Measurements from ENCODE around the gene CCDC9. TPM values are rescaled to one million over a fixed set of nuclear protein-coding genes. Genes with fewer than 3 reads are reported as not detected.

Gene CCDC9
- total and polyA plus RNA-seq, 2 of the 8 experiments (the other 6 are each of a cell fraction or from before 2014, with no cell fraction given), result 3.7 to 29.8 TPM

- TF ChIP-seq RNF2 (IDR thresholded peaks at IDR 0.05; ENCODE audit: borderline replicate concordance, low read depth, low read length, missing control alignments, poor library complexity, severe bottlenecking) (no peak), SIX5 (IDR thresholded peaks at IDR 0.05; ENCODE audit: low read depth, low read length) (no peak), MAX (IDR thresholded peaks at IDR 0.05) (no peak), GTF2F1 (IDR thresholded peaks at IDR 0.05; ENCODE audit: borderline replicate concordance, low read depth, low read length) (no peak), SIRT6 (IDR thresholded peaks at IDR 0.05; ENCODE audit: low read length) (no peak), CHD7 (IDR thresholded peaks at IDR 0.05; ENCODE audit: insufficient replicate concordance, low read length) (no peak), CHD2 (IDR thresholded peaks at IDR 0.05; ENCODE audit: low read length) (no peak)
Observed at GRCh38 chr19:47240556-47240955, 15.8 kb upstream of the CCDC9 start (continued).

Measured in H1 (cell line).